Aorta (tissue), 5 donors: Measurements from ENCODE around the gene INPP4A. TPM values are rescaled to one million over a fixed set of nuclear protein-coding genes. Genes with fewer than 3 reads are reported as not detected.

Experiments used
- ATAC-seq: fragments of 200-7000 bp; cut with Tn5 transposase; one replicate; pipeline ENCODE4 v1.9.1; 2022; ENCODE audit warnings: moderate library complexity; ENCODE audit not compliant: low FRiP score
- DNase-seq, 2 donors: peaks; one replicate each; pipeline ENCODE4 v3.0.0-alpha.2; 2020
- H3K27ac ChIP-seq, 2 donors: one replicate each; pipeline ENCODE4 v1.5.1; 2013; ENCODE audit warnings: low read length in 2 of 2, mild to moderate bottlenecking in 2 of 2, moderate library complexity in 2 of 2, control low read depth in 1 of 2, inconsistent platforms in 1 of 2, low read depth in 1 of 2
- H3K27me3 ChIP-seq, 2 donors: one replicate each; pipeline ENCODE4 v1.6.1; 2013; ENCODE audit warnings: control low read depth in 1 of 2, low read length in 1 of 2, mild to moderate bottlenecking in 1 of 2, moderate library complexity in 1 of 2; ENCODE audit not compliant: insufficient read depth in 2 of 2, control insufficient read depth in 1 of 2
- H3K36me3 ChIP-seq, 2 donors: one replicate each; pipeline ENCODE4 v1.6.1; 2013; ENCODE audit warnings: control low read depth in 1 of 2, low read length in 1 of 2, mild to moderate bottlenecking in 1 of 2; ENCODE audit not compliant: insufficient read depth in 2 of 2, control insufficient read depth in 1 of 2
- H3K4me1 ChIP-seq, 2 donors: one replicate each; pipeline ENCODE4 v1.6.1; 2013; ENCODE audit warnings: low read length in 2 of 2, control low read depth in 1 of 2, mild to moderate bottlenecking in 1 of 2, moderate library complexity in 1 of 2; ENCODE audit not compliant: insufficient read depth in 2 of 2, control insufficient read depth in 1 of 2
- H3K4me3 ChIP-seq, 2 donors: one replicate each; pipeline ENCODE4 v1.5.1; 2013; ENCODE audit warnings: low read length in 2 of 2, control low read depth in 1 of 2, mild to moderate bottlenecking in 1 of 2
- H3K9me3 ChIP-seq: one replicate; pipeline ENCODE4 v1.6.1; 2013; ENCODE audit warnings: mild to moderate bottlenecking, low read length; ENCODE audit not compliant: control insufficient read depth
- WGBS, 2 donors: extraction: QIAGEN DNeasy Blood & Tissue Kit; methylation state at CpG; one replicate each; pipeline ENCODE4 v1.1.7; 2013; 5-methylcytosine and 5-hydroxymethylcytosine counted together
- intact Hi-C, 2 donors: fragments of 100-400 bp; cut with DNase I; formaldehyde crosslinking; loops; one replicate each; pipeline versions ENCODE4 v1.14.2 to v1.15.0; 2022
- polyA plus RNA-seq, 2 donors: library from polyadenylated mRNA; stranded (reverse); fragments of 200-250 nt; gene quantifications; one replicate each; pipeline ENCODE4 v1.2.3, GENCODE V29; 2013
- total RNA-seq, 2 donors: library from RNA; stranded (reverse); fragmentation: NEBNext Ultra II Directional; extraction: Animal tissue kit (Norgen Biotek cat#: 25700); gene quantifications; one replicate each; pipeline ENCODE4 v1.2.1, GENCODE V29; 2021
- donor health status: healthy with polysubstance abuse.
- donor health status: Bipolar disorder and iron deficiency.
- donor health status: DM: no; HTN: no; CAD: no.
- donor health status: DM: no; HTN: no; CAD: no.
- donor health status: DM: yes; HTN: yes; CAD: no.

The INPP4A gene
- total and polyA plus RNA-seq, 4 donors = 2.9 to 43.4 (median 21.4) TPM

- Histone ChIP-seq H3K4me1 (no peaks in the 10 kb centered on the region), H3K4me3 (no peak overlapping the region), H3K27me3 (no peaks in the 10 kb centered on the region), H3K27ac (no peak overlapping the region), H3K9me3 (no peaks in the 10 kb centered on the region), H3K36me3 (no peaks in the 10 kb centered on the region)
- ATAC-seq = no peak
- 95% methylated on average over 5 of the region's 5 CpGs for WGBS, 2 donors
- intact Hi-C loops = no loop called here
- no peak for DNase-seq
Measured at GRCh38 chr2:98468621-98469236, 24.1 kb downstream of the INPP4A start.

- no peaks in the 10 kb centered on the region for H3K9me3 ChIP-seq
- H3K4me1 ChIP-seq = no peaks in the 10 kb centered on the region
- ATAC-seq (no peak), DNase-seq (no peak)
- 97 to 98% methylated on average over 11 of the region's 11 CpGs for WGBS, 2 donors
- intact Hi-C loops = no loop called here
- no peak overlapping the region for H3K4me3 ChIP-seq
- no peaks in the 10 kb centered on the region for H3K36me3 ChIP-seq
- H3K27me3 ChIP-seq = no peaks in the 10 kb centered on the region
- H3K27ac ChIP-seq = no peak overlapping the region
Measured at GRCh38 chr2:98469862-98470544, 25.3 kb downstream of the INPP4A start.

GRCh38 chr2:98470851-98471255, 26.2 kb downstream of the INPP4A start:
- Histone ChIP-seq H3K27me3 (no peaks in the 10 kb centered on the region), H3K9me3 (no peaks in the 10 kb centered on the region), H3K27ac (no peak overlapping the region), H3K4me3 (no peak overlapping the region), H3K4me1 (no peaks in the 10 kb centered on the region), H3K36me3 (no peaks in the 10 kb centered on the region)
- intact Hi-C loops = no loop called here
- no peak for ATAC-seq
- DNase-seq = no peak
- WGBS, 2 donors = 94 to 95% methylated on average over 7 of the region's 7 CpGs

GRCh38 chr2:98471402-98472131, 26.9 kb downstream of the INPP4A start:
- H3K4me1 ChIP-seq = no peaks in the 10 kb centered on the region

GRCh38 chr2:98472132-98472650, 27.5 kb downstream of the INPP4A start:
- 94 to 95% methylated on average over 5 of the region's 5 CpGs for WGBS, 2 donors
- ATAC-seq = no peak
- Histone ChIP-seq H3K27ac (no peak overlapping the region), H3K27me3 (no peaks in the 10 kb centered on the region), H3K36me3 (no peaks in the 10 kb centered on the region), H3K4me1 (no peaks in the 10 kb centered on the region), H3K9me3 (no peaks in the 10 kb centered on the region), H3K4me3 (no peak overlapping the region)
- intact Hi-C loops = no loop called here
- DNase-seq = no peak

More at GRCh38 chr2:98471402-98472131, 26.9 kb downstream of the INPP4A start:
- no peaks in the 10 kb centered on the region for H3K27me3 ChIP-seq
- no peak for DNase-seq
- WGBS, 2 donors = 90 to 94% methylated on average over 10 of the region's 10 CpGs
- H3K4me3 ChIP-seq = no peak overlapping the region
- H3K27ac ChIP-seq = no peak overlapping the region
- intact Hi-C loops = no loop called here
- no peak for ATAC-seq
- H3K36me3 ChIP-seq = no peaks in the 10 kb centered on the region
- no peaks in the 10 kb centered on the region for H3K9me3 ChIP-seq

- ATAC-seq = no peak
- 95% methylated on average over 9 of the region's 9 CpGs for WGBS, 2 donors
- DNase-seq = no peak
- no peaks in the 10 kb centered on the region for H3K4me1 ChIP-seq
- H3K9me3 ChIP-seq = no peaks in the 10 kb centered on the region
- H3K36me3 ChIP-seq = no peaks in the 10 kb centered on the region
- intact Hi-C loops = no loop called here
- no peak overlapping the region for H3K27ac ChIP-seq
- no peaks in the 10 kb centered on the region for H3K27me3 ChIP-seq
- H3K4me3 ChIP-seq = no peak overlapping the region
Measured at GRCh38 chr2:98472961-98473746, 28.5 kb downstream of the INPP4A start.

- Histone ChIP-seq H3K4me3 (no peak overlapping the region), H3K27ac (no peak overlapping the region), H3K9me3 (no peaks in the 10 kb centered on the region), H3K4me1 (no peaks in the 10 kb centered on the region), H3K27me3 (no peaks in the 10 kb centered on the region), H3K36me3 (no peaks in the 10 kb centered on the region)
- DNase-seq (no peak), ATAC-seq (no peak)
- intact Hi-C loops = no loop called here
- WGBS, 2 donors = 87 to 89% methylated on average over 10 of the region's 10 CpGs
Measured at GRCh38 chr2:98473995-98474780, 29.5 kb downstream of the INPP4A start.
